ENCODE data around the gene TFAM. TPM values are rescaled to one million over a fixed set of nuclear protein-coding genes. Genes with fewer than 3 reads are reported as not detected.

Gene TFAM
- total RNA-seq, 1 experiment from 2014 or later = 62.3 TPM

DNA sequence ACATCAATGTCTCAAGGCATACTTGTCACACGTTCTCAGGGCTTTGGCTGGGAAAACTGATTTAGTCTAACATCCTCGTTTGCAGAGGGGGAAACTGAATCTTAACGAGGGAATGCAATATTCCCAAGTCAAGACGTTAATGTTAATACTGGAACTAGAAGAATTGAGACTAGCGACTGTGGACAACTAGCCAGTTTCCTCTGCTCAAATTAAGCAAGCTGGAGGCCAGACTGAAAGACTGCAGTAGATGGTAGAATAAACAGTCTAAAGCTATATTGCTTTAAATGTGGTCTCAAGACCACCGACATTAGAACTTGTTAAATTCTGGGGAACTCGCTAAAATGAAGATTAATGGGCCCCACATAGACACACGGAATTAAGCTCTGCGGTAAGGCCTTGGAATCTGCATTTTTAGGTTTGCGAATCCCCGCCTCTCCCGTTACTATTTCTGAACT, 639 bp upstream of the TFAM start:
- TF ChIP-seq, protein P1, sequence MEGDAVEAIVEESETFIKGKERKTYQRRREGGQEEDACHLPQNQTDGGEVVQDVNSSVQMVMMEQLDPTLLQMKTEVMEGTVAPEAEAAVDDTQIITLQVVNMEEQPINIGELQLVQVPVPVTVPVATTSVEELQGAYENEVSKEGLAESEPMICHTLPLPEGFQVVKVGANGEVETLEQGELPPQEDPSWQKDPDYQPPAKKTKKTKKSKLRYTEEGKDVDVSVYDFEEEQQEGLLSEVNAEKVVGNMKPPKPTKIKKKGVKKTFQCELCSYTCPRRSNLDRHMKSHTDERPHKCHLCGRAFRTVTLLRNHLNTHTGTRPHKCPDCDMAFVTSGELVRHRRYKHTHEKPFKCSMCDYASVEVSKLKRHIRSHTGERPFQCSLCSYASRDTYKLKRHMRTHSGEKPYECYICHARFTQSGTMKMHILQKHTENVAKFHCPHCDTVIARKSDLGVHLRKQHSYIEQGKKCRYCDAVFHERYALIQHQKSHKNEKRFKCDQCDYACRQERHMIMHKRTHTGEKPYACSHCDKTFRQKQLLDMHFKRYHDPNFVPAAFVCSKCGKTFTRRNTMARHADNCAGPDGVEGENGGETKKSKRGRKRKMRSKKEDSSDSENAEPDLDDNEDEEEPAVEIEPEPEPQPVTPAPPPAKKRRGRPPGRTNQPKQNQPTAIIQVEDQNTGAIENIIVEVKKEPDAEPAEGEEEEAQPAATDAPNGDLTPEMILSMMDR (IDR thresholded peaks at IDR 0.05; ENCODE audit: unreplicated experiment) = no peak
- Mint-ChIP-seq H3K36me3 (ENCODE audit: insufficient read depth, unreplicated experiment) (peaks cover 34% of the 10 kb centered on the region), H3K4me3 (ENCODE audit: unreplicated experiment) (peak overlapping the region; percentile 86), H3K4me1 (ENCODE audit: insufficient read depth, unreplicated experiment) (peaks cover 3% of the 10 kb centered on the region), H3K27me3 (ENCODE audit: insufficient read depth, unreplicated experiment) (no peaks in the 10 kb centered on the region), H3K27ac (ENCODE audit: low read depth, unreplicated experiment) (peak overlapping the region; percentile 86), H3K9me3 (ENCODE audit: unreplicated experiment) (no peaks in the 10 kb centered on the region)
- ChIA-PET POLR2A (interaction anchor here (0.6 to 4.0 kb wide), 17 partner anchors 8 to 339 kb away, joined by 3 to 50 read pairs (median 5); partner anchors contain the start of genes CISD1 and UBE2D1), CTCF (interaction anchor here (0.6 to 5.5 kb wide), 15 partner anchors 11 to 256 kb away, joined by 3 to 68 read pairs (median 3); partner anchors contain the start of gene UBE2D1)
- no peak for DNase-seq (ENCODE audit: unreplicated experiment)
- TSS peak; percentile 66 for BruUV-seq (replicated peaks)
- intact Hi-C loops (cut with micrococcal nuclease) = loop anchor here (2.0 kb wide), 1 partner anchor 50 kb away; the partner anchor contains the start of gene UBE2D1

- TSS peak; percentile 48 for BruUV-seq (replicated peaks)
- no peaks in the 10 kb centered on the region for H3K27me3 Mint-ChIP-seq (ENCODE audit: insufficient read depth, unreplicated experiment)
- peaks cover 46% of the 10 kb centered on the region for H3K36me3 Mint-ChIP-seq (ENCODE audit: insufficient read depth, unreplicated experiment)
- H3K4me1 Mint-ChIP-seq (ENCODE audit: insufficient read depth, unreplicated experiment) = peaks cover 11% of the 10 kb centered on the region
- peak overlapping the region; percentile 86 for H3K27ac Mint-ChIP-seq (ENCODE audit: low read depth, unreplicated experiment)
- intact Hi-C loops (cut with micrococcal nuclease) = loop anchor here (1.0 to 5.0 kb wide), 3 partner anchors 51 to 208 kb away; partner anchors contain the start of gene UBE2D1
- H3K4me3 Mint-ChIP-seq (ENCODE audit: unreplicated experiment) = peak overlapping the region; percentile 86
- ChIA-PET CTCF (interaction anchor here (0.6 to 5.5 kb wide), 12 partner anchors 8 to 208 kb away, joined by 3 to 68 read pairs (median 4); no protein-coding TSS in a partner anchor), POLR2A (interaction anchor here (0.6 to 4.0 kb wide), 25 partner anchors 10 to 766 kb away, joined by 3 to 50 read pairs (median 4); partner anchors contain the start of genes CISD1 and UBE2D1)
- DNase-seq (ENCODE audit: unreplicated experiment) = peak; percentile 58
- TF ChIP-seq, protein P1 (IDR thresholded peaks at IDR 0.05; ENCODE audit: unreplicated experiment) = no peak
- no peaks in the 10 kb centered on the region for H3K9me3 Mint-ChIP-seq (ENCODE audit: unreplicated experiment)
Observed at GRCh38 chr10:58385784-58386112, 538 bp downstream of the TFAM start.

- no peak overlapping the region for H3K4me3 Mint-ChIP-seq (ENCODE audit: unreplicated experiment)
- peaks cover 25% of the 10 kb centered on the region for H3K4me1 Mint-ChIP-seq (ENCODE audit: insufficient read depth, unreplicated experiment)
- TF ChIP-seq, protein P1 (IDR thresholded peaks at IDR 0.05; ENCODE audit: unreplicated experiment) = no peak
- DNase-seq (ENCODE audit: unreplicated experiment) = no peak
- ChIA-PET POLR2A (no interaction called here), CTCF (interaction anchor here (5.5 kb wide), 1 partner anchor 88 kb away, joined by 68 read pairs; no protein-coding TSS in a partner anchor)
- no peaks in the 10 kb centered on the region for H3K9me3 Mint-ChIP-seq (ENCODE audit: unreplicated experiment)
- H3K27me3 Mint-ChIP-seq (ENCODE audit: insufficient read depth, unreplicated experiment) = no peaks in the 10 kb centered on the region
- H3K36me3 Mint-ChIP-seq (ENCODE audit: insufficient read depth, unreplicated experiment) = peaks cover 79% of the 10 kb centered on the region
- no peak overlapping the region for H3K27ac Mint-ChIP-seq (ENCODE audit: low read depth, unreplicated experiment)
- intact Hi-C loops (cut with micrococcal nuclease) = loop anchor here (5.0 kb wide), 1 partner anchor 212 kb away; no protein-coding TSS in a partner anchor
- BruUV-seq (replicated peaks) = no TSS peak
Observed at GRCh38 chr10:58389024-58389423, 3.8 kb downstream of the TFAM start.

GRCh38 chr10:58393317-58393716, 8.1 kb downstream of the TFAM start:
- ChIA-PET CTCF (interaction anchor here (0.9 to 2.0 kb wide), 2 partner anchors 8 to 93 kb away, joined by 3 to 15 read pairs; no protein-coding TSS in a partner anchor), POLR2A (interaction anchor here (0.7 to 1.2 kb wide), 2 partner anchors 9 to 10 kb away, joined by 3 to 6 read pairs; partner anchors contain the start of gene TFAM)
- intact Hi-C loops (cut with micrococcal nuclease) = loop anchor here (1.0 kb wide), 1 partner anchor 94 kb away; no protein-coding TSS in a partner anchor
- peaks cover 25% of the 10 kb centered on the region for H3K4me1 Mint-ChIP-seq (ENCODE audit: insufficient read depth, unreplicated experiment)
- no peaks in the 10 kb centered on the region for H3K27me3 Mint-ChIP-seq (ENCODE audit: insufficient read depth, unreplicated experiment)
- BruUV-seq (replicated peaks) = no TSS peak
- H3K4me3 Mint-ChIP-seq (ENCODE audit: unreplicated experiment) = no peak overlapping the region
- DNase-seq (ENCODE audit: unreplicated experiment) = no peak
- TF ChIP-seq, protein P1 (IDR thresholded peaks at IDR 0.05; ENCODE audit: unreplicated experiment) = no peak
- H3K27ac Mint-ChIP-seq (ENCODE audit: low read depth, unreplicated experiment) = no peak overlapping the region
- peaks cover 83% of the 10 kb centered on the region for H3K36me3 Mint-ChIP-seq (ENCODE audit: insufficient read depth, unreplicated experiment)
- no peaks in the 10 kb centered on the region for H3K9me3 Mint-ChIP-seq (ENCODE audit: unreplicated experiment)
